ENCODE measurements around the gene ZNF556.

DNA sequence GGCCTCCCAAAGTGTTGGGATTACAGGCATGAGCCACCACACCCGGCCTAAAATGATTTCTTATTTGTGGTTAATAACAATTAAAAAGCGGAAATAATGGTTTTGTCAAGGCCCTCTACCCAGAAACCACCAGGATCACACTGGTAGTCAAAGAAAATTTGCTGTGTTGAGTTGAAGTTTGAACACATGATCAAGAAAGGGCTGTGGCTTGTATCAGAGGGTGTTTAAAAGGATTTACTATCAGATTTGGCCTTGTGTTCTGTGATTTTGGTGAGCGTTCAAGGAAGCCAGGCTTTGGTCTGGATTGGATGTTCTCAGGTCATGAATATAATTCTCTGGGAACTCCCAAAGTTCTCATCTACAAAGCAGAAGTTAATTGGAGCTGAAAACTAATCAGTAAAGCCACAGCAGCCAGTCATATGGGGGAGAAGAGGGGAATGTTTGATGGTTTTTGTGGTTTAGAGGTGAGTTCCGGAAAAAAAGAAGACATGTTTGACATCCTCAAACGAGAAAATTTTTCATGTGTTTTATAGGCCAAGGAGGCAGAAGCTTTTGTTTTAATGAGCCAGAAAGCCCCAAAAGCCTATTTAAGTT lies 10.6 kb upstream of the ZNF556 start:
- no peak for TF ChIP-seq NR3C1 (IDR thresholded peaks at IDR 0.05)
- no peak for TF ChIP-seq RFX5 (IDR thresholded peaks at IDR 0.05)
- no peak for TF ChIP-seq RNF2 (IDR thresholded peaks at IDR 0.05; ENCODE audit: borderline replicate concordance, low read depth)
- no peak for TF ChIP-seq FOSL2 (IDR thresholded peaks at IDR 0.05)
- TF ChIP-seq FOSL2 (CRISPR knock-in tag; IDR thresholded peaks at IDR 0.05): no peak
- TF ChIP-seq, protein P1, sequence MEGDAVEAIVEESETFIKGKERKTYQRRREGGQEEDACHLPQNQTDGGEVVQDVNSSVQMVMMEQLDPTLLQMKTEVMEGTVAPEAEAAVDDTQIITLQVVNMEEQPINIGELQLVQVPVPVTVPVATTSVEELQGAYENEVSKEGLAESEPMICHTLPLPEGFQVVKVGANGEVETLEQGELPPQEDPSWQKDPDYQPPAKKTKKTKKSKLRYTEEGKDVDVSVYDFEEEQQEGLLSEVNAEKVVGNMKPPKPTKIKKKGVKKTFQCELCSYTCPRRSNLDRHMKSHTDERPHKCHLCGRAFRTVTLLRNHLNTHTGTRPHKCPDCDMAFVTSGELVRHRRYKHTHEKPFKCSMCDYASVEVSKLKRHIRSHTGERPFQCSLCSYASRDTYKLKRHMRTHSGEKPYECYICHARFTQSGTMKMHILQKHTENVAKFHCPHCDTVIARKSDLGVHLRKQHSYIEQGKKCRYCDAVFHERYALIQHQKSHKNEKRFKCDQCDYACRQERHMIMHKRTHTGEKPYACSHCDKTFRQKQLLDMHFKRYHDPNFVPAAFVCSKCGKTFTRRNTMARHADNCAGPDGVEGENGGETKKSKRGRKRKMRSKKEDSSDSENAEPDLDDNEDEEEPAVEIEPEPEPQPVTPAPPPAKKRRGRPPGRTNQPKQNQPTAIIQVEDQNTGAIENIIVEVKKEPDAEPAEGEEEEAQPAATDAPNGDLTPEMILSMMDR (IDR thresholded peaks at IDR 0.05): no peak

Measured in A549 (cell line).